ENCODE results near the gene CYP3A4.
"Not testable (repeated sequence)": the region's sequence is repeated elsewhere in the genome, so short reads cannot be mapped to it uniquely, and the experiment has no call there.

CYP3A4 gene

DNA sequence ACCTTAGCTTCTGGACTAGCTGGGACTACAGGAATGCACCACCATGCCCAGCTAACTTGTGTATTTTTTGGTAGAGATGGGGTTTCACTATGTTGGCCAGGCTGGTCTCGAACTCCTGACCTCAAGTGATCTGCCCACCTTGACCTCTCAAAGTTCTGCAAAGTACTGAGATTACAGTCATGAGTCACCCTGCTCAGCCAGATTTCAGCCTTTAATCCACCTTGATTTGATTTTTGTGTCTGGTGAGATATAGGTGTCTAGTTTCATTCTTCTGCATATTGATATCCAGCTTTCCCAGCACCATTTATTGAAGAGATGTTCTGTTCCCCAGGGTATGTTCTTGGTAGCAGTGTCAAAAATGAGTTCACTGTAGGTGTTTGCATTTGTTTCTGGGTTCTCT, 28.9 kb downstream of the CYP3A4 start:
- TF ChIP-seq CTCF (IDR thresholded peaks at IDR 0.05; ENCODE audit: low read depth, low read length, missing control alignments), result no peak
- no peak overlapping the region for H3K4me3 ChIP-seq (replicated peaks; ENCODE audit: low read depth, low read length)
- no peak for DNase-seq (ENCODE audit: extremely low read depth, low read depth)

GRCh38 chr7:99752356-99752755, 31.6 kb downstream of the CYP3A4 start:
- no peak for TF ChIP-seq CTCF (IDR thresholded peaks at IDR 0.05; ENCODE audit: low read depth, low read length, missing control alignments)
- H3K4me3 ChIP-seq (replicated peaks; ENCODE audit: low read depth, low read length), result no peak overlapping the region
- no peak for DNase-seq (ENCODE audit: extremely low read depth, low read depth)

GRCh38 chr7:99751322-99752052, 32.5 kb downstream of the CYP3A4 start:
- not testable (repeated sequence) for H3K4me3 ChIP-seq (replicated peaks; ENCODE audit: low read depth, low read length); DNase-seq (ENCODE audit: extremely low read depth, low read depth)

DNA sequence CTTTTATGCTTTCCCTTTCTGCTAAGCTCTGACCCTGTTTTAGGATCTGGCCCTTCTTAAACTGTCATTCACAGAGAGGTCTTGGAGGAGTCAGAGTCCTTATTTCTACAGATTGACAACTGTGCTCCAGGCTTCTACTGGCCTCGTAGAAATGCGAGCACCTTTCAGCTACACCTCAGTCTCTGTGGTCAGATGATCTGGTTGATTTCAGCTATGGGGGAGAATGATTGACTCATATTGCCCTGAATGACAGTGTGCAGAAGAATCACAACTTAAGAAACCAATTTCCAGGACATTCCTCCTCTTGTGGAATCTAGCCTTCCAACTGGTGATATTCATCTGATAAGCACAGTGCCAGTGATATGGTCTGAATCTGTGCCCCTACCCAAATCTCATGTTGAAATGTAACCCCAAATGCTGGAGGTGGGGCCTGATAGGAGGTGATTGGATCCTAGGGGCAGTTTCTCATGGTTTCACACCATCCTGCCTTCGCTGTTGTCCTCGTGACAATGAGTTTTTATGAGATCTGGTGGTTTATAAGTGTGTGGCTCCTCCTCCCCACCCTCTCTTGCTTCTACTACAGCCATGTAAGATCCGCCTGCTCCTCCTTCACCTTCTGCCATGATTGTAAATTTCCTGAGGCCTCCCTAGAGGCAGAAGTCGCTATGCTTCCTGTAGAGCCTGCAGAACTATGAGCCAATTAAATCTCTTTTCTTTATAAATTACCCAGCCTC, 35.0 kb downstream of the CYP3A4 start:
- DNase-seq (ENCODE audit: extremely low read depth, low read depth), result no peak
- TF ChIP-seq CTCF (IDR thresholded peaks at IDR 0.05; ENCODE audit: low read depth, low read length, missing control alignments), result no peak
- no peak overlapping the region for H3K4me3 ChIP-seq (replicated peaks; ENCODE audit: low read depth, low read length)

- DNase-seq (ENCODE audit: extremely low read depth, low read depth); H3K4me3 ChIP-seq (replicated peaks; ENCODE audit: low read depth, low read length): not testable (repeated sequence)
These were observed 37.1 kb downstream of the CYP3A4 start for GRCh38 chr7:99746915-99747314.

DNA sequence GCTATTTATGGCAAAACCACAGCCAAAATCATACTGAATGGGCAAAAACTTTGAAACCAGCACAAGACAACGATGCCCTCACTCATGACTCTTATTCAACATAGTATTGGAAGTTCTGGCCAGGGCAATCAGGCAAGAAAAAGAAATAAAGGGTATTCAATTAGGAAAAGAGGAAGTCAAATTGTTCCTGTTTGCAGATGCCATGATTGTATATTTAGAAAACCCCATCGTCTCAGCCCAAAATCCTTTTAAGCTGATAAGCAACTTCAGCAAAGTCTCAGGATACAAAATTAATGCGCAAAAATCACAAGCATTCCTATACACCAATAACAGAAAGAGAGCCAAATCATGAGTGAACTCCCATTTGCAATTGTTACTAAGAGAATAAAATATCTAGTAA, 38.6 kb downstream of the CYP3A4 start:
- not testable (repeated sequence) for DNase-seq (ENCODE audit: extremely low read depth, low read depth); H3K4me3 ChIP-seq (replicated peaks; ENCODE audit: low read depth, low read length)

DNA sequence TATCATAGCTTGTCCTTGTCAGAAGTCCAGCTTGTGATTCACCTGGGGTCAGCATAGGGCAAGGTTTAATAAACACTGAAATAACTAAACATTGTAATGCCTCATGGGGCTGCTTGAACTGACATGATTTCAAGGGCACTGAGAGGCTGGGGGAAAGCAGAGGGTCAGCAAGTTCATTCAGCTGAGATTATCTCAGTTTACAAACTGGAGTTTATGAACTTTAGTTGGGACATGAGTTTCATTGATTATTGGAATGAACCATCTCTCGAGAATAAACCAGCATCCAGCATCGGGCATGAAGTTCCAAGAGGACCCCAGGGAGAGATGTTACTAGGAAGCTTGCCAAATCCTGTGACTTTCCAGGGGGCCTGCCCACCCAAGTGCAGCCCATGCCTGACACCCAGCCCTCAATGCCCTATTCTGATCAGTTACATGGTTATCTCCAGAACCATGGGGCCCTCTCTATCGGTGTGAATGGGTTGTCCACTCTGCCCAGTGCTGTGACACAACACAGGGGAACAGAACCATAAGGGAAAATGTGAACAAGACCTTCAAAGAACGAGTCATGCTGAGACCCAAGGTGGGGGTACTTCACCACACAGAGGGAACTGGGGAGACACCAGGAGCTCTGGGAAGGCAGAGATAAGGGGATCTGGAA, 41.1 kb downstream of the CYP3A4 start:
- TF ChIP-seq CTCF (IDR thresholded peaks at IDR 0.05; ENCODE audit: low read depth, low read length, missing control alignments), result no peak
- DNase-seq (ENCODE audit: extremely low read depth, low read depth), result no peak
- no peak overlapping the region for H3K4me3 ChIP-seq (replicated peaks; ENCODE audit: low read depth, low read length)

DNA sequence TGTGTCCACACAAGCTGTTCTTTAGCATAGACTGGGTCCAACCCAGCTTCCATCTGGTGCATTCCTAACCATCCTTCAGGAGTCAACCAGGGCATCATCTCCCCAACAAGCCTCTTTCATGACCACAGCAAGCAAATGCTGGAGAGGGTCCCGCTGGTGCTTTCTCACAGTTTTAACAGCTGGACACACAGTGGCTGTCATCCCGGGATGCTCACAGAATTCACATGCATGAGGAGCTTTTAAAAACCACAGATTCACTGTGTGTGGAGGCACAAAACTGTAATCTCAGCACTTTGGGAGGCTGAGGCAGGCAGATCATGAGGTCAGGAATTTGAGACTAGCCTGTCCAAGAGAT, 42.6 kb downstream of the CYP3A4 start:
- no peak for TF ChIP-seq CTCF (IDR thresholded peaks at IDR 0.05; ENCODE audit: low read depth, low read length, missing control alignments)
- DNase-seq (ENCODE audit: extremely low read depth, low read depth), result no peak

More for the DNA sequence above, 42.6 kb downstream of the CYP3A4 start:
- no peak overlapping the region for H3K4me3 ChIP-seq (replicated peaks; ENCODE audit: low read depth, low read length)
